ENCODE data around the gene LTBP4. TPM values are rescaled to one million over a fixed set of nuclear protein-coding genes. Genes with fewer than 3 reads are reported as not detected.

LTBP4 gene
- total RNA-seq, 1 donor from 2014 or later = 24.7 TPM

DNA sequence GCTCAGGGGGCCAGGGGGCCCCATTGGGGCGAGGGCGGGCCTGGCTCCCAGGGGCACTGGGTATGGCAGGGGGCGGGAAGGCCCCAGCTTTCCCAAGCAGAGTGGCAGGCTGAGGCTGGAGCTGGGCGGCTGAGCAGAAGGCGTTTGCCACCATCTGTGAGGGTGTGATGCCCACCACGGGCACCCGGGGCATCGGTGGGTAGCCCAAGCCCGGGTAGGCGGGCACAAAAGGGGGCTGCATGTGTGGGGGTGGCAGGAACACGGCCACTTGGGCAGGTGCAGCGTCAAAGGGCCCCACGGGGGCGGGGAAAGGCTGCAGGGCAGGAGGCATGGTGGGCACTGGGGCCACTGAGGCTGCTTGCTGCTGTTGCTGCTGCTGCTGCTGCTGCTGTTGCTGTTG lies 66.4 kb downstream of the LTBP4 start:
- peaks cover 8% of the 10 kb centered on the region for H3K27me3 ChIP-seq
- H3K36me3 Mint-ChIP-seq = peaks cover 25% of the 10 kb centered on the region
- H3K4me3 Mint-ChIP-seq = no peak overlapping the region

DNA sequence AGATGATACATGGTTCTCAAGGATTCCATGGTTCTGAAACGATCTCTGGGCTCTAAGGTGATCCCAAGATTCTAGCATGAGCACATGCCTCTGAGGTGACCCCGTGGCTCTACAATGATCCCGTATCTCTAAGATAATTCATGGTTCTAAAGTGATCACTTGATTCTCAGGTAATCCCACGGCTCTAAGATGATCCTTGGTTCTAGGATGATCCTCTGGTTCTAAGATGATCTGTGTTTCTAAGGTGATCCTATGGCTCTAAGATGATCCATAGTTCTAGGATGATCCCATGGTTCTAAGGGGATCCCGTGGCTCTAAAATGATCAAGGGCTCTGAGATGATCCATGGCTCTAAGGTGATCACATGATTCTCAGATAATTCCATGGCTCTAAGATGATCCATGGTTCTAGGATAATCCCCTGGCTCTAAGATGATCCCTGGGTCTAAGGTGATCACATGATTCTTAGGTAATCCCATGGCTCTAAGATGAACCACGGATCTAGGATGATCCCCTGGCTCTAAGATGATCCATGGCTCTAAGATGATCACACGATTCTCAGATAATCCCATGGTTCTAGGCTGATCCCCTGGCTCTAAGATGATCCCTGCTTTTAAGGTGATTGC lies 67.9 kb downstream of the LTBP4 start:
- no peaks in the 10 kb centered on the region for H3K4me1 Mint-ChIP-seq
- H3K79me2 ChIP-seq (ENCODE audit: low read depth) = no peaks in the 10 kb centered on the region
- H3K4me3 ChIP-seq = no peak overlapping the region
- H3K4me3 Mint-ChIP-seq = no peak overlapping the region
- no peaks in the 10 kb centered on the region for H3K4me1 ChIP-seq
- TF ChIP-seq EZH2phosphoT487 (IDR thresholded peaks at IDR 0.05) = no peak
- TF ChIP-seq, protein P1, sequence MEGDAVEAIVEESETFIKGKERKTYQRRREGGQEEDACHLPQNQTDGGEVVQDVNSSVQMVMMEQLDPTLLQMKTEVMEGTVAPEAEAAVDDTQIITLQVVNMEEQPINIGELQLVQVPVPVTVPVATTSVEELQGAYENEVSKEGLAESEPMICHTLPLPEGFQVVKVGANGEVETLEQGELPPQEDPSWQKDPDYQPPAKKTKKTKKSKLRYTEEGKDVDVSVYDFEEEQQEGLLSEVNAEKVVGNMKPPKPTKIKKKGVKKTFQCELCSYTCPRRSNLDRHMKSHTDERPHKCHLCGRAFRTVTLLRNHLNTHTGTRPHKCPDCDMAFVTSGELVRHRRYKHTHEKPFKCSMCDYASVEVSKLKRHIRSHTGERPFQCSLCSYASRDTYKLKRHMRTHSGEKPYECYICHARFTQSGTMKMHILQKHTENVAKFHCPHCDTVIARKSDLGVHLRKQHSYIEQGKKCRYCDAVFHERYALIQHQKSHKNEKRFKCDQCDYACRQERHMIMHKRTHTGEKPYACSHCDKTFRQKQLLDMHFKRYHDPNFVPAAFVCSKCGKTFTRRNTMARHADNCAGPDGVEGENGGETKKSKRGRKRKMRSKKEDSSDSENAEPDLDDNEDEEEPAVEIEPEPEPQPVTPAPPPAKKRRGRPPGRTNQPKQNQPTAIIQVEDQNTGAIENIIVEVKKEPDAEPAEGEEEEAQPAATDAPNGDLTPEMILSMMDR (IDR thresholded peaks at IDR 0.05) = no peak
- TF ChIP-seq EZH2 (IDR thresholded peaks at IDR 0.05) = no peak
- no peaks in the 10 kb centered on the region for H4K20me1 ChIP-seq (ENCODE audit: low read depth)
- H2AFZ ChIP-seq (replicated peaks) = no peak overlapping the region
- peaks cover 25% of the 10 kb centered on the region for H3K36me3 Mint-ChIP-seq
- H3K9me3 ChIP-seq (ENCODE audit: low read depth) = no peaks in the 10 kb centered on the region
- no peak overlapping the region for H3K27ac Mint-ChIP-seq
- no peak overlapping the region for H3K4me2 ChIP-seq
- no peak overlapping the region for H3K9ac ChIP-seq
- no peaks in the 10 kb centered on the region for H3K36me3 ChIP-seq
- H3F3A ChIP-seq (ENCODE audit: low read depth) = no peaks in the 10 kb centered on the region
- no peak for DNase-seq (ENCODE audit: low spot score)
- no peak overlapping the region for H3K27ac ChIP-seq
- peaks cover under 1% of the 10 kb centered on the region for H3K27me3 ChIP-seq
- H3K9me3 Mint-ChIP-seq = peaks cover 5% of the 10 kb centered on the region
- H3K27me3 Mint-ChIP-seq (ENCODE audit: insufficient read depth, low read depth) = peaks cover 2% of the 10 kb centered on the region

More for the DNA sequence above, 66.4 kb downstream of the LTBP4 start:
- no peak overlapping the region for H3K4me2 ChIP-seq
- H3K9ac ChIP-seq = no peak overlapping the region
- H3K36me3 ChIP-seq = no peaks in the 10 kb centered on the region
- no peak overlapping the region for H2AFZ ChIP-seq (replicated peaks)
- H3K4me3 ChIP-seq = no peak overlapping the region
- peaks cover 5% of the 10 kb centered on the region for H3K4me1 Mint-ChIP-seq
- H3K9me3 Mint-ChIP-seq = peaks cover 5% of the 10 kb centered on the region
- no peaks in the 10 kb centered on the region for H3K9me3 ChIP-seq (ENCODE audit: low read depth)
- H3K27ac ChIP-seq = no peak overlapping the region
- DNase-seq (ENCODE audit: low spot score) = no peak
- no peak for TF ChIP-seq EZH2 (IDR thresholded peaks at IDR 0.05)
- TF ChIP-seq, protein P1 (IDR thresholded peaks at IDR 0.05) = no peak
- no peak for TF ChIP-seq EZH2phosphoT487 (IDR thresholded peaks at IDR 0.05)
- no peaks in the 10 kb centered on the region for H3K4me1 ChIP-seq
- H3K79me2 ChIP-seq (ENCODE audit: low read depth) = no peaks in the 10 kb centered on the region
- no peaks in the 10 kb centered on the region for H3F3A ChIP-seq (ENCODE audit: low read depth)
- no peak overlapping the region for H3K27ac Mint-ChIP-seq
- H4K20me1 ChIP-seq (ENCODE audit: low read depth) = no peaks in the 10 kb centered on the region
- peaks cover 4% of the 10 kb centered on the region for H3K27me3 Mint-ChIP-seq (ENCODE audit: insufficient read depth, low read depth)

DNA sequence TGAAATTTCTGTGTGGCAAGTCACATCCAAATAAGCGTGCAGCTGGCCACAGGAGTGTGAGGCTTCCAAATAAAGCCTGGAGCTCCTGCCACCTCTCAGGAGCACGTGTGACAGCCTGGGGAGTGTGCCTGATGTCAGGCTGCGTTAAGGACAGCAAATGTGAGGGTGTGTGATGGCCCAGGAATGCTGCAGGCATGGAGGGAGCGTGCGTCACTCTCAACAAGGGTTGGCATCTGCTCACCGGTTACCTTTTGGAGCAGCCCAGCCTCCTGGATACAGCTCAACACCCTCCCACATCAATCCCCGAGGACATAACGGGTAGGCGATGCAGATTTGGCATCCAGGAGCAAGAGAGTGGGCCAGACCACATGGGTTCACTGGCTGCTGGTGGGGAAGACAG lies 70.2 kb downstream of the LTBP4 start:
- Mint-ChIP-seq H3K36me3 (peaks cover 25% of the 10 kb centered on the region), H3K4me3 (no peak overlapping the region), H3K4me1 (no peaks in the 10 kb centered on the region), H3K27ac (no peak overlapping the region), H3K9me3 (peaks cover 5% of the 10 kb centered on the region), H3K27me3 (ENCODE audit: insufficient read depth, low read depth) (no peaks in the 10 kb centered on the region)
- Histone ChIP-seq H3K9me3 (ENCODE audit: low read depth) (no peaks in the 10 kb centered on the region), H3K4me1 (no peaks in the 10 kb centered on the region), H3K79me2 (ENCODE audit: low read depth) (no peaks in the 10 kb centered on the region), H3K9ac (no peak overlapping the region), H3K36me3 (no peaks in the 10 kb centered on the region), H3K4me3 (no peak overlapping the region), H3K4me2 (no peak overlapping the region), H4K20me1 (ENCODE audit: low read depth) (no peaks in the 10 kb centered on the region), H3K27ac (no peak overlapping the region), H2AFZ (replicated peaks) (no peak overlapping the region), H3K27me3 (no peaks in the 10 kb centered on the region), H3F3A (ENCODE audit: low read depth) (no peaks in the 10 kb centered on the region)
- TF ChIP-seq, protein P1 (IDR thresholded peaks at IDR 0.05) = no peak
- DNase-seq (ENCODE audit: low spot score) = no peak
